Measurements from ENCODE around the gene P2RX5.

P2RX5 gene

DNA sequence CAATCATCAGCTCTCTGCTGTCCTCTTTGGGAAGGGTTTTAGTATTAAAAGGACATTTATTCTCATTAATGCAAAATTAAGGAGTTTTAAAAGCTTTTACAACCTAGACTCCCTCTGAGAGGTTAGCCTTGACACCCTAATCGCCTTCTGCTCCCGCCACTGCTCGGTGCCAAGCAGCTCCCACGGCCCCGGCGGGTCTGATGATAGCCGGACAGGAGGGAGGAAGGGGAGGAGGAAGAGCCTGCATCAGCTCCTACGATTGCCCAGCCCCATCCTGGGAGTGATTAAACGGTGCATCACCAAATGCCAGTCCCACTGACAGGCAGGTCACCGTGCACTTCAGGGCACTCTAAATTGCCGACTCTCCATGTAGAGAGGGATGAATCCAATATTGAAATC lies 68.2 kb downstream of the P2RX5 start:
- Mint-ChIP-seq H3K27me3 (no peaks in the 10 kb centered on the region), H3K4me1 (ENCODE audit: low read depth in 2 of 2) (no peaks in the 10 kb centered on the region), H3K4me3 (no peak overlapping the region), H3K9me3 (no peaks in the 10 kb centered on the region), H3K36me3 (ENCODE audit: insufficient read depth) (peaks cover 28% of the 10 kb centered on the region), H3K27ac (no peak overlapping the region)
- DNase-seq (no peak), ATAC-seq (replicated peaks) (no peak)

DNA sequence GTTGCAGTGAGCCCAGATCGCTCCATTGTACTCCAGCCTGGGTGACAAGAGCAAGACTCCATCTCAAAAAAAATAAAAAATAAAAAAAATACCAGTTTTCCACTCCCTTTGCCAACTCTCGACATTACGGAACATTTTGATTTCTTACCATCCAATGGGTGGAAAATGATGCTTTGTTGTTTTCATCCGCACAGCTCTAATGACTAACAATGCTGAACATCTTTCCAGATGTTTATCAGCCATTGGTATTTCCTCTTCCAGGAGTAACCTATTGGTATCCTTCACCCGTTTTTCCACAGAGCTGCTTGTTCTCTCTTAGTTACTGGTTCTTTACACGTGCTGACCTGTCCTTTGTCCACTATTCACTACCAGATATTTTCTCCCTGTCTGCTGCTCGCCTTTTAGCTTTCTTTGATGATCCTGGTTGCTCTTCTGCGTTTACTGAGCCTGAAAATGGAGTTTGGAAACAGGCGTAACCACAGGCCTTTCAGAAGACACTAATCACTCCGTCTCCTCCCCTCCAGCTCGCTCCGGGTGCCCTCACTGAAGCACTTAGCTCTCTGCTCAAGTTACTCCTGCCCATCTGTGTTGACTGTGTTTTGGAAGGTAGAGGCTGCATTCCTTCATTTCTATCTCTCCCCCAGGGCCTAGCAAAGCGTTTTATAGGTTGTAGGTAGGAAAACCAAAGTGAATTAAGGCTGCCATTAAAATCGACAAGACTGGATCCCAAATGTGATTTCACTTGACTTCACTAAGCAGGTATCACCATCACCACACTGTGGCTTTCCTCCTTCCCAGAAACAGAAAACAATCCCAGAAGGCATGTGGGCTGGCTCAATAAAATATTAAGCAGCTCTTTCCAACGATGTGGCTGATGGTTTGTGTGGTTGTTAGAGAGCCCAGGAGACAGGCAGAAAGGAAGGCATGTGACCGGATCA lies 68.9 kb downstream of the P2RX5 start:
- DNase-seq (no peak), ATAC-seq (replicated peaks) (no peak)
- Mint-ChIP-seq H3K27ac (no peak overlapping the region), H3K9me3 (no peaks in the 10 kb centered on the region), H3K4me3 (no peak overlapping the region), H3K4me1 (ENCODE audit: low read depth in 2 of 2) (no peaks in the 10 kb centered on the region), H3K36me3 (ENCODE audit: insufficient read depth) (peaks cover 27% of the 10 kb centered on the region), H3K27me3 (no peaks in the 10 kb centered on the region)

Measured in effector memory CD8-positive, alpha-beta T cell (primary cell).